IMR-90 (cell line): ENCODE measurements around the gene CNPY3.

Experiments
- CEBPB ChIP-seq: IDR thresholded peaks from 2 replicates; pipeline ENCODE4 v1.6.1; 2012; ENCODE audit warnings: low read depth, low read length, improper control_type of control experiment
- CHD1 ChIP-seq: IDR thresholded peaks from 2 replicates; pipeline ENCODE4 v1.6.1; 2012; ENCODE audit warnings: low read depth, low read length, improper control_type of control experiment
- FOS ChIP-seq: fragments of 150-350 bp; IDR thresholded peaks from 2 replicates; pipeline ENCODE4 v1.6.1; 2016; ENCODE audit warnings: low read depth, low read length
- POLR2A ChIP-seq: IDR thresholded peaks from 2 replicates; pipeline ENCODE4 v1.6.1; 2012; ENCODE audit warnings: mild to moderate bottlenecking, low read depth, low read length
- RAD21 ChIP-seq: IDR thresholded peaks from 2 replicates; pipeline ENCODE4 v1.6.1; 2012; ENCODE audit warnings: low read length, improper control_type of control experiment
- SMC3 ChIP-seq: fragments of 150-350 bp; IDR thresholded peaks from 2 replicates; pipeline ENCODE4 v1.6.1; 2016; ENCODE audit warnings: low read depth, mild to moderate bottlenecking, antibody characterized with exemption, low read length, moderate library complexity
- TF ChIP-seq, protein P1 (sequence below): conservative IDR thresholded peaks from 2 replicates; pipeline ENCODE4 v1.5.1; 2012; ENCODE audit warnings: mild to moderate bottlenecking, low read depth, low read length, improper control_type of control experiment

DNA sequence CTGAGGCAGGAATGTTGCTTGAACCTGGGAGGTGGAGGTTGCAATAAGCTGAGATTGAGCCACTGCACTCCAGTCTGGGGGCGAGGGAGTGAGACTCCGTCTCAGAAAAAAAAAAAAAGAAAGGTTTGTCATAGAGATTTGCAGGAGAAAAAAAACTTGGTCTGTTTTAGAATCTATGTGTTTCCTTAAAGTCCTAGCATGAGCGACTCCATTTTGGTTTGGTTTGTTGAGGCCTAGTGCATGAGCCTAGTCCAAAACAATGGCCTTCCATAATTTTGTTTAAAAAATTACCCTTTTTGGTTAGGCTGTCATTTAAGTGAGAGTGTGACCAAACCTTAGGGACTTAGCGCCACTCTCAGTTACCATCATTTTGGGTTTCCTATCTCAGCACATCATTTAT is 23.1 kb downstream of the CNPY3 start:
- TF ChIP-seq, protein P1, sequence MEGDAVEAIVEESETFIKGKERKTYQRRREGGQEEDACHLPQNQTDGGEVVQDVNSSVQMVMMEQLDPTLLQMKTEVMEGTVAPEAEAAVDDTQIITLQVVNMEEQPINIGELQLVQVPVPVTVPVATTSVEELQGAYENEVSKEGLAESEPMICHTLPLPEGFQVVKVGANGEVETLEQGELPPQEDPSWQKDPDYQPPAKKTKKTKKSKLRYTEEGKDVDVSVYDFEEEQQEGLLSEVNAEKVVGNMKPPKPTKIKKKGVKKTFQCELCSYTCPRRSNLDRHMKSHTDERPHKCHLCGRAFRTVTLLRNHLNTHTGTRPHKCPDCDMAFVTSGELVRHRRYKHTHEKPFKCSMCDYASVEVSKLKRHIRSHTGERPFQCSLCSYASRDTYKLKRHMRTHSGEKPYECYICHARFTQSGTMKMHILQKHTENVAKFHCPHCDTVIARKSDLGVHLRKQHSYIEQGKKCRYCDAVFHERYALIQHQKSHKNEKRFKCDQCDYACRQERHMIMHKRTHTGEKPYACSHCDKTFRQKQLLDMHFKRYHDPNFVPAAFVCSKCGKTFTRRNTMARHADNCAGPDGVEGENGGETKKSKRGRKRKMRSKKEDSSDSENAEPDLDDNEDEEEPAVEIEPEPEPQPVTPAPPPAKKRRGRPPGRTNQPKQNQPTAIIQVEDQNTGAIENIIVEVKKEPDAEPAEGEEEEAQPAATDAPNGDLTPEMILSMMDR: no peak
- TF ChIP-seq SMC3 (no peak), POLR2A (no peak), RAD21 (no peak), CEBPB (no peak), CHD1 (no peak), FOS (no peak)
